Prostate gland (tissue), 2 donors: ENCODE measurements around the gene PCDHGC3.

Experiments
- POLR2A ChIP-seq: fragments of 450-650 bp; IDR thresholded peaks from one replicate; pipeline ENCODE4 v1.6.1; 2016; ENCODE audit warnings: antibody characterized with exemption, mild to moderate bottlenecking
- POLR2AphosphoS5 ChIP-seq: sonication (generic); formaldehyde crosslinking; IDR thresholded peaks from one replicate; pipeline ENCODE4 v1.6.1; 2017; ENCODE audit warnings: antibody characterized with exemption
- TF ChIP-seq, protein P1 (sequence below), 4 experiments: fragments of 200-600 bp in 2 of 4; fragments of 450-650 bp in 2 of 4; sonication (generic) in 2 of 4; IDR thresholded peaks; 1 replicate in 3 of 4; 2 replicates in 1 of 4; pipeline ENCODE4 v1.5.1; 2016 to 2019; ENCODE audit warnings: antibody characterized with exemption in 4 of 4, mild to moderate bottlenecking in 2 of 4, moderate library complexity in 2 of 4

DNA sequence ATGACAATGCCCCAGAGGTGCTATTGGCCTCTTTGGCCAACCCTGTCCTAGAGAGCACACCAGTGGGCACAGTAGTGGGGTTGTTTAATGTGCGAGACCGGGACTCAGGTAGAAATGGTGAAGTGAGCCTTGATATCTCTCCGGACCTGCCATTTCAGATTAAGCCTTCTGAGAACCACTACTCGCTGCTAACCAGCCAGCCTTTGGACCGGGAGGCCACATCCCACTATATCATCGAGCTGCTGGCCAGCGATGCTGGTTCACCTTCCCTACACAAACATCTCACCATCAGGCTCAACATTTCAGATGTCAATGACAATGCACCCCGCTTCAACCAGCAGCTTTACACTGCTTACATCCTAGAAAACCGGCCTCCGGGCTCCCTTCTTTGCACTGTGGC, 14.5 kb downstream of the PCDHGC3 start:
- TF ChIP-seq POLR2A (no peak), POLR2AphosphoS5 (no peak)
- TF ChIP-seq, protein P1, sequence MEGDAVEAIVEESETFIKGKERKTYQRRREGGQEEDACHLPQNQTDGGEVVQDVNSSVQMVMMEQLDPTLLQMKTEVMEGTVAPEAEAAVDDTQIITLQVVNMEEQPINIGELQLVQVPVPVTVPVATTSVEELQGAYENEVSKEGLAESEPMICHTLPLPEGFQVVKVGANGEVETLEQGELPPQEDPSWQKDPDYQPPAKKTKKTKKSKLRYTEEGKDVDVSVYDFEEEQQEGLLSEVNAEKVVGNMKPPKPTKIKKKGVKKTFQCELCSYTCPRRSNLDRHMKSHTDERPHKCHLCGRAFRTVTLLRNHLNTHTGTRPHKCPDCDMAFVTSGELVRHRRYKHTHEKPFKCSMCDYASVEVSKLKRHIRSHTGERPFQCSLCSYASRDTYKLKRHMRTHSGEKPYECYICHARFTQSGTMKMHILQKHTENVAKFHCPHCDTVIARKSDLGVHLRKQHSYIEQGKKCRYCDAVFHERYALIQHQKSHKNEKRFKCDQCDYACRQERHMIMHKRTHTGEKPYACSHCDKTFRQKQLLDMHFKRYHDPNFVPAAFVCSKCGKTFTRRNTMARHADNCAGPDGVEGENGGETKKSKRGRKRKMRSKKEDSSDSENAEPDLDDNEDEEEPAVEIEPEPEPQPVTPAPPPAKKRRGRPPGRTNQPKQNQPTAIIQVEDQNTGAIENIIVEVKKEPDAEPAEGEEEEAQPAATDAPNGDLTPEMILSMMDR (IDR thresholded peaks at IDR 0.05): no peak
